Measurements from ENCODE around the gene HELT.
A peak's percentile ranks its signal among the peaks of the same experiment; 100 is the strongest.
"Not testable (repeated sequence)": the region's sequence is repeated elsewhere in the genome, so short reads cannot be mapped to it uniquely, and the experiment has no call there.

The HELT gene

DNA sequence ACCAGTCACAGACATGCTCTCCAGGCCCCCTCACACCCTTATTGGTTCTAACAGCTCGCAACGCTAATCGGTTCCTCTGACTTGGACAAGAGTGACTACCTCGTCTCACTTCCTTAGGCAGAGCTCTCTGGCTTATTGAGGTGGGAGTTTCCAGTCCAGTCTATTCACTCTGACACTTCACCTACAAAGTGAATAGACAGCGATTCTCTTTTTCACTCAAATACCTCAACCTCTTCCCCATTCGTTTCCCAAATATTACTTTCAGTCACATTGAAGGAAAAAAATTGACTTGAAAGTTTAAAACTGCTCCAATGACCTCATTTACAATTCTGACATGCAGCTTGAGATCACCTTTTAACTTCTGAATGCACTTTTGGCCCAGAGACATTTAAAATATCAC is 17.7 kb downstream of the HELT start:
- DNase-seq (ENCODE audit: low spot score) = no peak
- FAIRE-seq = no peak

DNA sequence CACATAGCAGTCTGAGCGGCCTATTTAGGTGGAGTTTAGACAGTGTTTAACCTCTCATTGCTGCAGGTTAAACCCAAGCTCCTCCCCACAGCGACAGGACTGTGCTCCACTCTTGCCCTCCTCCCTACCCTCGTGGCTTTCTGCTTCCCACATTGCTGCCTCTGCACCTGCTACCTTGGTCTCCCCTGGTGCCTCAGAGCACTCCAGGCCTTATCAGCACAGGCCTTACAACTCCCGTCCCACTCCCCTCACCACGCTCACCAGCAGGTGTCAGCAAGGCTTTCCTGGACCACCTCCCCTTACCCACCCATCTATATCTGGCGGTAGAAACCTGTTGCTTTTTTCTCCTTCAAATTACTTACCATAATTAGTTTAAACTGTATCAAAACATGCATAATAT is 18.6 kb downstream of the HELT start:
- DNase-seq (ENCODE audit: low spot score) = no peak
- FAIRE-seq = no peak

DNA sequence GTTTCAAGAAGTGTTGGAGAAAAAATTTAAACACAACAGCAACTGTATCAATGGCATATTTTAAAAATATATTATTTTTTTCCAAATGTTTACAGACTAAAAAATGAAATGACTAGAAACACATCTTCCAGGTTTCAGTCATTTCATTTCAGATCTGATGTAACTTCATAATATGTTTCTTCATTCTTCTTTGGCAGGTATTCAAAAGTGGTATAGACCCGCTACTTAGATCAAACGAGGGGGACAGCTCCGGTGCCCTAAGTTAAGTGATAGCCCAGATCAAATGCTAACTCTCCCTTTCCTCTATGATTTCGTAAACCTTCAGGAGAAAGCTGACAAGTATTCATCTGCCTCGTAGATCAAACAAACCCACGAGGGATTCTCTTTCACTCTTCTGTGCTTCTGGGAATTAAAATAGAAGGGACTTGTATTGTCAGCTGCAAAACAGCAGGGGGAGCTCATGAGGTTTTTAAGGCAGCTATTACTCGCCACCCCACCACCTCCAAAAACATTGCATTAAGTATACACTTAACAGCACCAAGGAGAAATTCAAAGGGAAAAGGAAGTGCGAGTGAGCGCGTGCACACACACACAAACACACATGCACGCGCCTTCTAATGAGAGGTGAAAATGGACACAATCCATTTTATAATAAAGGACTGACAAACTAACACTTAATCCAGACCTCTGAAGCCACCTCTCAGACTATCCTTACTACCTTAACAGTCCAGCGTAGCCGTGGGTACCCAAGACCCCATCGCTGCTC is 21.4 kb downstream of the HELT start:
- DNase-seq (ENCODE audit: low spot score) = peak; percentile 73
- FAIRE-seq = no peak

DNA sequence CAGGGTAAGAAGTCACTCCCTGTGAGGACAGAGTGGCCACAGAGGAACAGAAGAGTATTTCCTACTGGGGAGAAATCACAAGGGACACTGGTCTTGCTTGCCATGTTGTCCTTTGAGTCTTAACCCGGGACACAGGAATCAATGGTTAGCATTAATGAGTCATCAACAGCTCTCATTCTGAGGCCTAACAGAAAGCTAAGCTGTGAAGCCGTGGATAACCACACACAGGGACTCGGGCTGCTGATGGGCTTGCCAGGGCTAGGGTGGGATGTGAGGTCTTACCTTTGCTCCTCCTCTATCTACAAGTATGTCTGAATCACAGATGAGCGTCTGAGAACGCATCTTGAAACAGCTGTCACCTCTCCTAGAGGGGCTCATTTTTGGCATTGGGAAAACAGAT is 22.2 kb downstream of the HELT start:
- FAIRE-seq (no peak), DNase-seq (ENCODE audit: low spot score) (no peak)

DNA sequence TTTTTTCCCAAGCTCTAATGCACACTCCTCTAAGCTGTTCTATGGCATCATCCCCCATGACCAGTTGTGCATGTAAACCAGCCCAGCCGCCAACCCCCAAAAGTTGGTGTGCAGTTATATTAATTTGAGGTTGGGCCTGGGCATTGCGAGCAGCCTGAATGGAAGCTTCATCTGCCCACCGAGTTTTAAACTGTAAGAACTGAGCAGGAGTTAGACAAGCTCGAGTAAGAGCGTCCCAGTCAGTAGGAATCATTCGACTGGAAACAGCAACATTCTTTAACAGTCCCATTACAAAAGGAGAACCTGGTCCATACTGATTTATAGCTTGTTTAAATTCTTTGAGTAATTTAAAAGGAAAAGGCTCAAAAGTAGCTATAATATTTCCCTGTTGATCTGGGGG is 32.0 kb downstream of the HELT start:
- FAIRE-seq; DNase-seq (ENCODE audit: low spot score): not testable (repeated sequence)

DNA sequence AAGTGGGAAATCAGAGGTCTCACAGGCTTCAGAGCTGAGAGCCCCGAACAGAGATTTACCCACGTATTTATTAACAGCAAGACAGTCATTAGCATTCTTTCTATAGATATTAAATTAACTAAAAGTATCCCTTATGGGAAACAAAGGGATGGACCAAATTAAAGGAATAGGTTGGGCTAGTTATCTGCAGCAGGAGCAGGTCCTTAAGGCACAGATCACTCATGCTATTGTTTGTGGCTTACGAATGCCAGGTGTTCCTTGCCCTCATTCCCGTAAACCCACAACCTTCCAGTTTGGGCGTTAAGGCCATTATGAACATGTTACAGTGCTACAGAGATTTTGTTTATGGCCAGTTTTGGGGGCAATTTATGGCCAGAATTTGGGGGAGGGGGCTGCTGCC is 33.0 kb downstream of the HELT start:
- FAIRE-seq; DNase-seq (ENCODE audit: low spot score): not testable (repeated sequence)

DNA sequence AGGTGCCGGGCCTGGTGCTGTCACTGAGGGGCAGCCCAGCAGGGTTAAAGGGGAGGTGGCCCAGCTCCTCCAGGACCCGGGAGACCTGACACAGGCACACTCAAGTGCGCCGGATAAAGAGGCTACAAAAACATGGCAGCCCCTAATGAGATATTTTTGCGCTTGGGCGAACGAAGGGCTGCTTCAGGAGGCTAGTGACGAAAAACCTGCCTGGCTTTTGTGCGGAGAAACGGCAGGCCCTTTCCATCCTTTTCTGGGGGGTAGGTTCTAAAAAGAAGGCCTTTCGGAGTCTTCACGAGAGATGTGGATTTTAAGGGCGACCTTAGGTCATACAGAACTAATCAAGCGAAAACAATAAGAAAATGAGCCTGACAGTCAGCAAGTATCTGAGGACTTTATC is 35.5 kb downstream of the HELT start:
- DNase-seq (ENCODE audit: low spot score) (no peak), FAIRE-seq (no peak)

DNA sequence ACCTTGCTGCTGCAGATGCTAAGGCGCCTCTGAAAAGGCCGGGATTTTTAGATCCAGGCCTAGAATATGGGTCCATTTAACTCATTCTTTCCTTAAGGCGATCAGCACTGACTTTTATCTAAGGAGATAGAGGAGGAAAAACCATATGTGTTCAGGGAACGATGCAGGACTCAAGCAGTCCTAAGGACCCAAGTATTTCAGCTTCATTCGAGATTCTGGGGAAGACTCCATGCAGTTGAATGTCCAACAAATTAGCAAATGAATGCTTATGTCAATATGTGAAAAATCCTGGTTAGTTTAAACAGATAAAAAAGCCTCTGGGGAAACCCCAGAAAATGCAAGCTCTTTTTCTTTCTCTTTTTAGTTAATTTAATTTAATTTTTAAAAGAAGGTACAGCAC is 36.0 kb downstream of the HELT start:
- DNase-seq (ENCODE audit: low spot score) (no peak), FAIRE-seq (no peak)

DNA sequence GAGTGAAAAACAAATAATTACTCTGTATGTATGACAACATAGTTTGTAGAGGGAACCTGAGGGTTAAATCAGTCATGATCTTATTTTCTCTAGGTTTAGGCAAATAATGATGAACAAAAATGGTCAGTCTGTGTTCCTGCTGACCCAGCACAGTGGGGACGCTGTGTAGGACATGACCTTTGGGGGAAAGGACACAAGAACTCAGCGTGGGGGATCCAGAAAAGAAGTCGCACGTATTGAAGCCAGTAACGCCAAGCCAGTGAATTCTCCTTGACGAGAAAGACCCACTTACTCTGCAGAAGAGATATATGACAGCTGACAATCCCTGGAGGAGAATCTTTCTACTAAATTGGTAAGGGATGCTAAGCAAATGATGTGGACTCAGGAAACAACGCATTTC is 36.6 kb downstream of the HELT start:
- no peak for DNase-seq (ENCODE audit: low spot score)
- no peak for FAIRE-seq

DNA sequence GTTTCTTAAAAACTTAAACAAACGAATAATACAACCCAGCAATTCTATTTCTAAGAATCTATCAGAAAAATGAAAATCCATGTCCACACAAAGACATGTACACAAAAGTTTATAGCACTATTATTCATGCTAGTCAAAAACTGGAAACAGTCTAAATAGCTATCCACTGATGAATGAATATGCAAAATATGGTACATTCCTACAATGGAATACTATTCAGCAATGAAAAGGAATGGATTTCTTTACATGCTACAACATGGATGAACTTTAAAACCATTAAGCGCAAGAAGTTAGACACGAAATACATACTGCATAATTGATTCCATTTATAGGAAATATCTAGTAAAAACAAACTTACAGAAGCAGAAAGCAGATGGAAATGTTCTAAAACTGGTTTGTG is 43.3 kb downstream of the HELT start:
- FAIRE-seq (no peak), DNase-seq (ENCODE audit: low spot score) (no peak)

DNA sequence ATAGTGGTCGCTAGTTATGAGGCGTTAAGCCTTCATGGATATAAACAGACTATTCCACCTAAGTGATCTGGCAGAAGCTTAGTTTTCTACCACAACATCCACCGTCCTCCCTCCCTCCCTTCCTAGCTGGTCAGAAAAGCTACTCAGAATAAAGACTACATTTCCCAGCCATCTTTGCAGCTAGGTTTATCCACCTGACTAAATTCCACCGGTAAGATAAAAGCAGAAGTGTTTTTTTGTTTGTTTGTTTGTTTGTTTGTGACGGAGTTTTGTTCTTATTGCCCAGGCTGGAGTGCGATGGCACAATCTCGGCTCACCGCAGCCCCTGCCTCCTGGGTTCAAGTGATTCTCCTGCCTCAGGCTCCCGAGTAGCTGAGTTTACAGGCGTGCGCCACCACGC is 44.3 kb downstream of the HELT start:
- no peak for FAIRE-seq
- no peak for DNase-seq (ENCODE audit: low spot score)

DNA sequence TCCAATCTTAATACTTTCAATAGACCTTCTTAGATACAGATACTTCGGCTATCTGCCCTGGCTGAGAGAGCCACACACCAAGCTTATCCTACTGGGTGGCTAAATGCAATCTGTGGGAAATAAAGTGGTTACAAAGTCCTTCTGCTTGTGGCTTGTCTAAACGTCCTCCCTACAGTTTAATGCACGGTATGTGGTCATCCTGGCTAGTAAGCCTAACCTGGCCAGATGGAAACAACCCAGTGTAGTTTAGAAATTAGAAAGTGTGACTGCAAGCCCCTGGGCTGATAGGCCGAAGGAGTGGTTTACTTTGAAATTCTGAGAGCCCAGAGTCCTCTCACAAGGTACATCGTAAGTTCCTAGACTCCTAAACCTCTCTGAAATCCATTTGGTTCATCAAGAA is 47.9 kb downstream of the HELT start:
- no peak for FAIRE-seq
- no peak for DNase-seq (ENCODE audit: low spot score)

DNA sequence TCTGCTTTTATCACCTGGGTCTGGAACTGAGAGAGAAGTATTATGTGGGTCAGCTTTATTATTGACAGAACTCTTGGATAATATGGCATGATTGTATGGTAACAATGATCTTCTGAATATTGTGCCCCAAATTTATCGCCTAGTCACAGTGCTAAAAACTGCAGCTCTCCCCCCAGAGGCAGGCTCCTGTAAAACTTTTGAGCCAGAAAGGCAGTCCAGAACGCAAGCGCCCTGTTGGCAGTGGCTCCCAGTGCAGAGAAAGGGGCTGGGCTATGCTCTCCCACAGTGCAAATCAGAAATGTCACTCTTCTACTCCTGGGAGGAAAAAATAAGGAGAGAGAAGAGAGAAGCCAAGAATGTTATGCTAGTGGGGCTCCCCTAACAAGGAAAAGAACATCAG is 50.5 kb downstream of the HELT start:
- DNase-seq (ENCODE audit: low spot score) = no peak
- FAIRE-seq = no peak

Data from urothelium cell line (cell line).